SU-DHL-6 (cell line): ENCODE measurements around the gene AMELX.

Source experiments
- H2AFZ ChIP-seq: fragments of 200-600 bp; sonication (generic); 2 replicates; pipeline ENCODE4 v1.6.1; 2014; ENCODE audit warnings: low read depth, mild to moderate bottlenecking, moderate library complexity, mixed read lengths, antibody characterized with exemption, low read length; ENCODE audit not compliant: severe bottlenecking
- H3F3A ChIP-seq: fragments of 200-600 bp; shearing (Covaris generic); 2 replicates; pipeline ENCODE4 v1.6.0; 2016; ENCODE audit warnings: antibody characterized with exemption, mild to moderate bottlenecking; ENCODE audit not compliant: insufficient read depth
- H3K27ac ChIP-seq: fragments of 200-600 bp; sonication (generic); 2 replicates; pipeline ENCODE4 v1.5.1; 2016; ENCODE audit warnings: low read depth, mild to moderate bottlenecking, low read length, moderate library complexity, mixed read lengths
- H3K27me3 ChIP-seq: fragments of 200-600 bp; sonication (generic), shearing (Covaris generic); 2 replicates; pipeline ENCODE4 v1.6.0; 2014; ENCODE audit warnings: mild to moderate bottlenecking, low read length
- H3K36me3 ChIP-seq: fragments of 200-600 bp; sonication (generic); 2 replicates; pipeline ENCODE4 v1.6.1; 2014; ENCODE audit warnings: mild to moderate bottlenecking, low read length, mixed read lengths
- H3K4me2 ChIP-seq: fragments of 300-600, 200-600 bp; shearing (Covaris generic), sonication (generic); 2 replicates; pipeline ENCODE4 v1.6.0; 2014; ENCODE audit warnings: low read length, low read depth, mild to moderate bottlenecking; ENCODE audit not compliant: poor library complexity, severe bottlenecking
- H3K4me3 ChIP-seq: fragments of 200-600 bp; sonication (generic); 2 replicates; pipeline ENCODE4 v1.5.1; 2014; ENCODE audit warnings: antibody characterized with exemption, low read length, mild to moderate bottlenecking, mixed read lengths; ENCODE audit not compliant: insufficient read depth, poor library complexity, severe bottlenecking
- H3K79me2 ChIP-seq: fragments of 200-600 bp; sonication (generic); 2 replicates; pipeline ENCODE4 v1.6.1; 2014; ENCODE audit warnings: mild to moderate bottlenecking, low read length, moderate library complexity; ENCODE audit not compliant: insufficient read depth
- H3K9ac ChIP-seq: fragments of 200-600 bp; sonication (generic); 2 replicates; pipeline ENCODE4 v1.7.0; 2014; ENCODE audit warnings: mild to moderate bottlenecking, low read length
- H3K9me2 ChIP-seq: fragments of 200-600 bp; sonication (generic); replicated peaks from 2 replicates; pipeline ENCODE4 v1.6.1; 2014; ENCODE audit warnings: low read length; ENCODE audit not compliant: insufficient read depth
- H3K9me3 ChIP-seq: fragments of 200-600 bp; sonication (generic); 2 replicates; pipeline ENCODE4 v1.6.1; 2014; ENCODE audit warnings: low read length, mixed read lengths; ENCODE audit not compliant: insufficient read depth
- H4K20me1 ChIP-seq: fragments of 200-600 bp; sonication (generic); 2 replicates; pipeline ENCODE4 v1.6.1; 2014; ENCODE audit warnings: low read depth, mild to moderate bottlenecking, antibody characterized with exemption, low read length, moderate library complexity, mixed read lengths
- EZH2phosphoT487 ChIP-seq: fragments of 200-600 bp; sonication (generic), shearing (Covaris generic); conservative IDR thresholded peaks from 2 replicates; pipeline ENCODE4 v1.6.1; 2018; ENCODE audit warnings: mild to moderate bottlenecking, antibody characterized with exemption, low read length, moderate library complexity, mixed read lengths
- TF ChIP-seq, protein P1 (sequence below): fragments of 200-600 bp; sonication (generic); IDR thresholded peaks from one replicate; pipeline ENCODE4 v1.5.1; 2017; ENCODE audit warnings: antibody characterized with exemption, mild to moderate bottlenecking, low read length, moderate library complexity; ENCODE audit not compliant: insufficient read depth, poor library complexity, severe bottlenecking

Gene AMELX

DNA sequence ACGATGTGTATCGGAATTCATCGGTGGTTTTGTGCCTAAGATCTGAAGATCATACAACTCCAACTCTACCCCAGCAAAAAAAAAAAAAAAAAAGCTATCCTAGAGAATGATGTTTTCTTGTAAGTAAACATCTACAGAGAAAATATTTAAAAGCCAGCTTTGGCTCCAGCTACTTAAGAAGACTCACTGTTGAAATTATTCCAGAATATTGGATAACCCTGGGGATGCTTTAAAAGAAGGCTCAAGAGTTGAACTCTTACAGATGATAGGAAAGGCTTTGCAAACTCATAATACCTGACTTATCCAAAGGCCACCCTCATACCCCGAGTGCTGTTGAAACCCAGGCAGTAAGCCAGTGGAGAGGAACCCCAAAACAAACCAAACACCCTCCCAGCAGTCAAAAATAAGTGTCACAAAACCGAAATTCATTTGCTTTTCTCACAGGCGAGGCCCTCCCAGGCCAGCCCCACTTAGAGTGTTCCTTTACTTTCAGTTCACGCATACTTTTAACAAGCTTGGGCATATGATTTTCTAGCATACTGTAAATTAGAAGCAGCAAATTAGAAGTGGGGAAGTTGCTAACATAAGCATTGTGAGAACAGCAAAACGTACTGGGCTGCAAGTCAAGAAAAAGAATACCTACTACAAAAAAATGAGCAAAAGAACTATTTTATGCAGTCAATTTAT lies 2.7 kb upstream of the AMELX start:
- TF ChIP-seq EZH2phosphoT487: no peak
- TF ChIP-seq, protein P1, sequence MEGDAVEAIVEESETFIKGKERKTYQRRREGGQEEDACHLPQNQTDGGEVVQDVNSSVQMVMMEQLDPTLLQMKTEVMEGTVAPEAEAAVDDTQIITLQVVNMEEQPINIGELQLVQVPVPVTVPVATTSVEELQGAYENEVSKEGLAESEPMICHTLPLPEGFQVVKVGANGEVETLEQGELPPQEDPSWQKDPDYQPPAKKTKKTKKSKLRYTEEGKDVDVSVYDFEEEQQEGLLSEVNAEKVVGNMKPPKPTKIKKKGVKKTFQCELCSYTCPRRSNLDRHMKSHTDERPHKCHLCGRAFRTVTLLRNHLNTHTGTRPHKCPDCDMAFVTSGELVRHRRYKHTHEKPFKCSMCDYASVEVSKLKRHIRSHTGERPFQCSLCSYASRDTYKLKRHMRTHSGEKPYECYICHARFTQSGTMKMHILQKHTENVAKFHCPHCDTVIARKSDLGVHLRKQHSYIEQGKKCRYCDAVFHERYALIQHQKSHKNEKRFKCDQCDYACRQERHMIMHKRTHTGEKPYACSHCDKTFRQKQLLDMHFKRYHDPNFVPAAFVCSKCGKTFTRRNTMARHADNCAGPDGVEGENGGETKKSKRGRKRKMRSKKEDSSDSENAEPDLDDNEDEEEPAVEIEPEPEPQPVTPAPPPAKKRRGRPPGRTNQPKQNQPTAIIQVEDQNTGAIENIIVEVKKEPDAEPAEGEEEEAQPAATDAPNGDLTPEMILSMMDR: no peak
- no peak overlapping the region for H3K4me3 ChIP-seq
- H3K9ac ChIP-seq: no peak overlapping the region
- no peaks in the 10 kb centered on the region for H3K36me3 ChIP-seq
- no peaks in the 10 kb centered on the region for H3K9me3 ChIP-seq
- H3K27me3 ChIP-seq: no peaks in the 10 kb centered on the region
- H4K20me1 ChIP-seq: no peaks in the 10 kb centered on the region
- no peaks in the 10 kb centered on the region for H3F3A ChIP-seq
- H3K9me2 ChIP-seq: no peaks in the 10 kb centered on the region
- no peaks in the 10 kb centered on the region for H3K79me2 ChIP-seq
- H3K27ac ChIP-seq: no peak overlapping the region
- no peak overlapping the region for H2AFZ ChIP-seq
- no peak overlapping the region for H3K4me2 ChIP-seq

DNA sequence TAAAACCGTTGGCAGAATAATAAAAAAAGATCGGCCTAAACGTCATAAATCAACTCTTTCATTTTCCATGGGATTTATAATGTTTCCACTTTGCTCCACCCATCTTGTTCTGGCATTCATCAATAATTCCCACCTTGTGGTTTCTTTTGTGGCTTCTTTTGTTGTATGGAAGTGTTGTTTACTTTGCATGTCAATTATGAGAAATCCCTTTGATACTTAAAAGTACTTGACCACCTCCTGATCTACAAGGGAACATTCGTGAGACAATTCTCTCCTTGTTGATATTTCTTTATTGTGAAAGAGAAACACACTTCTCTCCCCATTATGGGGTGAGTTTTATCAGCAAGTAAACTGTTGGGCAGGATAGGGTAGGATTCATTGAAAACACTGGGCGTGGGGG lies 2.8 kb downstream of the AMELX start:
- Histone ChIP-seq H3K9ac (no peak overlapping the region), H3K4me2 (no peak overlapping the region), H2AFZ (no peak overlapping the region), H3K36me3 (no peaks in the 10 kb centered on the region), H3F3A (no peaks in the 10 kb centered on the region), H3K9me2 (no peaks in the 10 kb centered on the region), H3K79me2 (no peaks in the 10 kb centered on the region), H3K27me3 (no peaks in the 10 kb centered on the region), H3K9me3 (no peaks in the 10 kb centered on the region), H3K4me3 (no peak overlapping the region), H3K27ac (no peak overlapping the region), H4K20me1 (no peaks in the 10 kb centered on the region)
- TF ChIP-seq EZH2phosphoT487: no peak
- TF ChIP-seq, protein P1: no peak

DNA sequence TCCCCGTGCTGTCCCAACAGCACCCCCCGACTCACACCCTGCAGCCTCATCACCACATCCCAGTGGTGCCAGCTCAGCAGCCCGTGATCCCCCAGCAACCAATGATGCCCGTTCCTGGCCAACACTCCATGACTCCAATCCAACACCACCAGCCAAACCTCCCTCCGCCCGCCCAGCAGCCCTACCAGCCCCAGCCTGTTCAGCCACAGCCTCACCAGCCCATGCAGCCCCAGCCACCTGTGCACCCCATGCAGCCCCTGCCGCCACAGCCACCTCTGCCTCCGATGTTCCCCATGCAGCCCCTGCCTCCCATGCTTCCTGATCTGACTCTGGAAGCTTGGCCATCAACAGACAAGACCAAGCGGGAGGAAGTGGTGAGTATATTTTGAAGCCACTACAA lies 5.4 kb downstream of the AMELX start:
- Histone ChIP-seq H3K27ac (no peak overlapping the region), H3K27me3 (no peaks in the 10 kb centered on the region), H3K4me2 (no peak overlapping the region), H3K9me2 (no peaks in the 10 kb centered on the region), H3K79me2 (no peaks in the 10 kb centered on the region), H3K4me3 (no peak overlapping the region), H3K9me3 (no peaks in the 10 kb centered on the region), H3F3A (no peaks in the 10 kb centered on the region), H3K9ac (no peak overlapping the region), H4K20me1 (no peaks in the 10 kb centered on the region), H2AFZ (no peak overlapping the region), H3K36me3 (no peaks in the 10 kb centered on the region)
- TF ChIP-seq EZH2phosphoT487: no peak
- TF ChIP-seq, protein P1: no peak
